Gastroesophageal sphincter (tissue), 3 donors: Measurements from ENCODE around the gene LY9.

Experiments
- CTCF ChIP-seq, 4 experiments: fragments of 200-600 bp in 2 of 4; fragments of 450-650 bp in 2 of 4; sonication (generic) in 1 of 4; IDR thresholded peaks; one replicate each; pipeline ENCODE4 v1.5.1; 2017 to 2019; ENCODE audit warnings: antibody characterized with exemption in 4 of 4, mild to moderate bottlenecking in 2 of 4, moderate library complexity in 2 of 4
- POLR2A ChIP-seq, 2 donors: fragments of 450-650 bp; IDR thresholded peaks; one replicate each; pipeline ENCODE4 v1.6.1; 2017; ENCODE audit warnings: antibody characterized with exemption in 2 of 2, mild to moderate bottlenecking in 2 of 2, moderate library complexity in 1 of 2
- POLR2AphosphoS5 ChIP-seq: sonication (generic); formaldehyde crosslinking; IDR thresholded peaks from one replicate; pipeline ENCODE4 v1.6.1; 2017; ENCODE audit warnings: antibody characterized with exemption

DNA sequence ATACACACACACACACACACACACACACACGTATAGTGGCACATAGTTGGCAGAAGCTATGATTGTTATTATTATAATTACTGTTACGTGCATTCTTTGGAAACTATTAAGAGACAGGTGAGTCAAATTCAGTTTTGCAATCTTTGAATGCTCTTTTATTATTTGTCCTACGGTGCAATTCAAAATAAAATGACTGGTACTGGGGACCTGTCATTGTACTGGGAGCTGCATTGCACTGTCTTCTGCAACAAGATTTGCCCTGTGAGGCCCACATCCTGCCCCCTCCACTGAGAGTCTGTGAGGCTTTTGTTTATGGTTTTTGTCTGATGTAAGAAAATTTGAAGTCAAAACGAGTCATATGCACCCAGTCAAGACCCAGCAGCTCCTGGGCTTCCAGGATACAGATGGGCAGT is 1.9 kb downstream of the LY9 start:
- TF ChIP-seq CTCF (IDR thresholded peaks at IDR 0.05) (no peak), POLR2A (IDR thresholded peaks at IDR 0.05) (no peak), POLR2AphosphoS5 (no peak)
